A673 (cell line): ENCODE data around the gene RNF167. TPM values are rescaled to one million over a fixed set of nuclear protein-coding genes. Genes with fewer than 3 reads are reported as not detected.

ENCODE experiments used
- BruUV-seq: library from RNA; stranded (reverse); fragments of 400-500 nt; replicated peaks from 2 replicates; lab custom pipeline; 2021; lab: Mats Ljungman, UMichigan
- CTCF ChIA-PET: fragments of 300-600 bp; sonication (Branson Sonifier 250); formaldehyde crosslinking; loops from one replicate; lab custom pipeline; 2022; ENCODE audit warnings: antibody characterized with exemption; lab: Charles Lee
- POLR2A ChIA-PET: fragments of 300-600 bp; sonication (Branson Sonifier 250); formaldehyde crosslinking; loops from one replicate; lab custom pipeline; 2022; ENCODE audit warnings: antibody characterized with exemption; ENCODE audit not compliant: low non-redundant PET; lab: Charles Lee
- DNase-seq: peaks from one replicate; pipeline ENCODE4 v3.0.0-alpha.2; 2015; ENCODE audit warnings: low spot score
- H3K27ac ChIP-seq: fragments of 200-600 bp; sonication (generic); 2 replicates; pipeline ENCODE4 v1.5.1; 2016; ENCODE audit warnings: mixed run types, low read depth, mild to moderate bottlenecking, mixed read lengths, antibody characterized with exemption, low read length; ENCODE audit not compliant: poor library complexity, severe bottlenecking
- H3K27me3 ChIP-seq: fragments of 200-600 bp; sonication (generic); replicated peaks from 2 replicates; pipeline ENCODE4 v1.6.1; 2017; ENCODE audit warnings: mixed run types, low read depth, mild to moderate bottlenecking, mixed read lengths, antibody characterized with exemption, low read length; ENCODE audit not compliant: insufficient read depth, poor library complexity
- H3K36me3 ChIP-seq: fragments of 200-600 bp; sonication (generic); 2 replicates; pipeline ENCODE4 v1.6.1; 2016; ENCODE audit warnings: mixed run types, mild to moderate bottlenecking, mixed read lengths, antibody characterized with exemption, low read length; ENCODE audit not compliant: insufficient read depth, poor library complexity, severe bottlenecking
- H3K4me1 ChIP-seq: fragments of 200-600 bp; sonication (generic); 2 replicates; pipeline ENCODE4 v1.6.1; 2017; ENCODE audit warnings: mixed run types, mild to moderate bottlenecking, mixed read lengths, antibody characterized with exemption, low read length; ENCODE audit not compliant: insufficient read depth, poor library complexity, severe bottlenecking
- H3K4me3 ChIP-seq: fragments of 200-600 bp; sonication (generic); 2 replicates; pipeline ENCODE4 v1.5.1; 2016; ENCODE audit warnings: low read depth, mixed run types, mild to moderate bottlenecking, mixed read lengths, low read length; ENCODE audit not compliant: poor library complexity, severe bottlenecking
- H3K9me3 ChIP-seq: fragments of 200-600 bp; sonication (generic); 2 replicates; pipeline ENCODE4 v1.6.1; 2016; ENCODE audit warnings: mixed run types, low read depth, mild to moderate bottlenecking, mixed read lengths, antibody characterized with exemption, low read length; ENCODE audit not compliant: poor library complexity, severe bottlenecking
- EZH2 ChIP-seq: fragments of 200-600 bp; sonication (generic); IDR thresholded peaks from 2 replicates; pipeline ENCODE4 v1.6.1; 2017; ENCODE audit warnings: borderline replicate concordance, low read depth, mild to moderate bottlenecking, mixed read lengths, antibody characterized with exemption, low read length; ENCODE audit not compliant: poor library complexity, severe bottlenecking
- intact Hi-C: fragments of 100-400 bp; cut with micrococcal nuclease; formaldehyde crosslinking; loops from one replicate; pipeline ENCODE4 v1.10.0; 2022; ENCODE audit not compliant: unreplicated experiment
- total RNA-seq: library from RNA; stranded (reverse); gene quantifications from 2 replicates; pipeline ENCODE4 v1.2.3, GENCODE V29; 2021
- TF ChIP-seq, protein P1 (sequence below): fragments of 300-800, 200-600 bp; sonication (generic); conservative IDR thresholded peaks from 2 replicates; pipeline ENCODE4 v1.5.1; 2017; ENCODE audit warnings: low read depth, mild to moderate bottlenecking, antibody characterized with exemption, low read length, moderate library complexity, mixed read lengths

Gene RNF167
- total RNA-seq, 1 experiment from 2014 or later = 77.3 TPM

DNA sequence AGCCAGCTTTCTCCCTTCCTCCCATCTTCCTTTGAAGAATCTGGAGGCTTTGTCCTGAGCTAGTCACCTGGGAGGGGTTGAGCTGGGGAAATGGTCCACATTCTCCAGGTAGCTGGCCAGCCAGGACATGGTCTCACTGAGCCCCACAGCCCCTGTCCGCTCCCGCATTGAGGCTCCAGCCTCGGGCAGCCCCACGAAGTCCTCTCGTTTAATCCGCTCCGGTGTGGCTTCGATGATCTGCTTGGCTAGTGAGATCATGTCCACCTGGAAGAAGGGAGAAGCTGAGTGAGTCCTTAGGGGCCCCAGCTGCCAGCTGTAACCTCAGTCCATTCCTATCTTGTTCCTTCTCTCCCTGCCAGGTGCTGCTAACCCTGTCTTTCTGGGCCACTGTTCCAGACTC is 30.2 kb downstream of the RNF167 start:
- intact Hi-C loops = no loop called here
- no peak for DNase-seq
- Histone ChIP-seq H3K27ac (peak overlapping the region; percentile 21), H3K27me3 (no peaks in the 10 kb centered on the region), H3K9me3 (no peaks in the 10 kb centered on the region), H3K4me1 (peaks cover 17% of the 10 kb centered on the region), H3K4me3 (no peak overlapping the region), H3K36me3 (peaks cover 9% of the 10 kb centered on the region)
- no TSS peak for BruUV-seq
- POLR2A ChIA-PET = no interaction called here
- CTCF ChIA-PET = no interaction called here
- TF ChIP-seq EZH2 = no peak
- TF ChIP-seq, protein P1, sequence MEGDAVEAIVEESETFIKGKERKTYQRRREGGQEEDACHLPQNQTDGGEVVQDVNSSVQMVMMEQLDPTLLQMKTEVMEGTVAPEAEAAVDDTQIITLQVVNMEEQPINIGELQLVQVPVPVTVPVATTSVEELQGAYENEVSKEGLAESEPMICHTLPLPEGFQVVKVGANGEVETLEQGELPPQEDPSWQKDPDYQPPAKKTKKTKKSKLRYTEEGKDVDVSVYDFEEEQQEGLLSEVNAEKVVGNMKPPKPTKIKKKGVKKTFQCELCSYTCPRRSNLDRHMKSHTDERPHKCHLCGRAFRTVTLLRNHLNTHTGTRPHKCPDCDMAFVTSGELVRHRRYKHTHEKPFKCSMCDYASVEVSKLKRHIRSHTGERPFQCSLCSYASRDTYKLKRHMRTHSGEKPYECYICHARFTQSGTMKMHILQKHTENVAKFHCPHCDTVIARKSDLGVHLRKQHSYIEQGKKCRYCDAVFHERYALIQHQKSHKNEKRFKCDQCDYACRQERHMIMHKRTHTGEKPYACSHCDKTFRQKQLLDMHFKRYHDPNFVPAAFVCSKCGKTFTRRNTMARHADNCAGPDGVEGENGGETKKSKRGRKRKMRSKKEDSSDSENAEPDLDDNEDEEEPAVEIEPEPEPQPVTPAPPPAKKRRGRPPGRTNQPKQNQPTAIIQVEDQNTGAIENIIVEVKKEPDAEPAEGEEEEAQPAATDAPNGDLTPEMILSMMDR = no peak

GRCh38 chr17:4971826-4972225 is 31.8 kb downstream of the RNF167 start:
- intact Hi-C loops = no loop called here
- no TSS peak for BruUV-seq

DNA sequence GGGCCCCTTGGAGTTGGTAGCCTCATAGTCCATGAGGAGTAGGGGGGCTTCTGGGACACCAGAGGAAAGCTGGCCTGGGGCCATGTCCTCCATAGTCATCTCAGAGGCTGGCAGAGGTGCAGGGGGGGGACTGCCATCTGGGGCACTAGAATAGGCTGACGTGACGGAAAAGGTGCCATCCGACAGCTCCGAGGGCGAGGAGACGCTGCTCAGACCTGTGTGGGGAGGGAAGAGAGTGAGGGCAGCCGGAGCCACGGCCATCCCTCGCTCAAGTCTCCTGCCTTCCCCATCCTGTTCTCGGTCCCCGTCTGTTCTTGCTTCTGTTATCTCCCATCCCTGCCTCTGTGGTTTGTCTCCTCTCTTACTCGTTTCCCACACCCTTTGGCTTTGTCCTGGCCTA is 32.3 kb downstream of the RNF167 start:
- ChIA-PET POLR2A (no interaction called here), CTCF (no interaction called here)
- Histone ChIP-seq H3K4me1 (peaks cover 11% of the 10 kb centered on the region), H3K27me3 (no peaks in the 10 kb centered on the region), H3K9me3 (no peaks in the 10 kb centered on the region), H3K36me3 (no peaks in the 10 kb centered on the region), H3K4me3 (no peak overlapping the region), H3K27ac (no peak overlapping the region)
- DNase-seq = no peak
- no peak for TF ChIP-seq EZH2
- TF ChIP-seq, protein P1 = no peak
- intact Hi-C loops = no loop called here
- BruUV-seq = no TSS peak

More at GRCh38 chr17:4971826-4972225, 31.8 kb downstream of the RNF167 start:
- no peak overlapping the region for H3K4me3 ChIP-seq
- H3K9me3 ChIP-seq = no peaks in the 10 kb centered on the region
- no peak for DNase-seq
- TF ChIP-seq, protein P1 = no peak
- no peak for TF ChIP-seq EZH2
- H3K4me1 ChIP-seq = peaks cover 11% of the 10 kb centered on the region
- CTCF ChIA-PET = no interaction called here
- POLR2A ChIA-PET = no interaction called here
- no peaks in the 10 kb centered on the region for H3K27me3 ChIP-seq
- H3K36me3 ChIP-seq = no peaks in the 10 kb centered on the region
- no peak overlapping the region for H3K27ac ChIP-seq
